ENCODE results near the gene PAH.

GRCh38 chr12:102958073-102958829 lies 41.2 kb upstream of the PAH start:
- TF ChIP-seq CTCF (conservative IDR thresholded peaks at IDR 0.05; ENCODE audit: low read depth, low read length) (no peak), EZH2 (IDR thresholded peaks at IDR 0.05; ENCODE audit: borderline replicate concordance, low read depth, low read length, poor library complexity, severe bottlenecking) (peak; percentile 62)
